C1 segment of cervical spinal cord (tissue), 14 donors: Measurements from ENCODE around the gene ZWILCH.
"Not testable (repeated sequence)": the region's sequence is repeated elsewhere in the genome, so short reads cannot be mapped to it uniquely, and the experiment has no call there.

Experiments used
- DNase-seq, 14 donors: peaks; one replicate each; lab custom pipeline; 2025; lab: John Stamatoyannopoulos, UW

ZWILCH gene

GRCh38 chr15:66486887-66487286, 18.2 kb upstream of the ZWILCH start:
- no peak for DNase-seq

DNA sequence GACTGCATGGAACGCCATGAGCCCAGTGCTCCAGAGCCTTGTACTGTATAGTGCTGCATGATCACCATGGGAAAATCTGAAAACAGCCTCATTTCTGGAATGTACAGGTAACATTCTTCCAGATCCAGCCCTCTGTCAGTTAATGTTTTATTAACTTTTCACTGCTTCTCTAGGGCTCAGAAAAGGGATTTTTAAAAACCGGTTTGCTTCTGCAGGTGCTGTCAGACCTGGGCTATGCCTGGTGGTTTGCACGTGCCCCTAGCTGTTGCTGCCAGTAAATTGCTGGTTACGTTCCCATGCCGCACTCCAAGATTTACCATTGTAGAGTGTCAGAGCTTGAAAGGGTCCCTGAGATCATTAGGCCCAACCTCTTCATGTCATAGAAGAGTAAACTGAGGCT, 16.6 kb upstream of the ZWILCH start:
- DNase-seq: no peak

DNA sequence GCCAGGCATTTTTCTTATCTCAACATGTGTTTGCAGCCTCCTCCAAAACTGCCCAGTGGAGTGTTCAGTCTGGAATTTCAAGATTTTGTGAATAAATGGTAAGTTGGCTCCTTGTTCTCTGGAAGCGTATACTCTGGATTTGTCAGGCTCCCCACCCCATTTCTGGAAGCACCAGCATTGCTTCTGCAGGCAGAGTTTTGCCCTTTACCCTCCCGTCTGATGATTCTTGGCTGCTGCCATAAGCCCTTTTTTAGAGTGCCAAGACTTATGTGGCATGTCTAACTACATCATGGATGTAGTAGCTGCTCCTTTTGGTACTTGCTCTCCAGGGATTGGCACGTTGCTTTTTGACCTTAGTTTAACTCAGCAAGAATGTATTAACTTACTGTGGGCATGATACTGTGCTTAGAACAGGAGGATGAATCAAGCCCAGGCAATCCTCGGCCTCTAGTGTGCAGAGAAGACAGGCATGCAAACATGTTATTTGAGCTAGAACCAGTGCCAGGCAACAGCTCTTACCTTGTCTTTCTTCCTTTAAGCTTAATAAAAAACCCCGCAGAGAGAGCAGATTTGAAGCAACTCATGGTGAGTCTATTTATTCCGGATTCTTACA, 15.8 kb upstream of the ZWILCH start:
- no peak for DNase-seq

GRCh38 chr15:66491846-66492245, 13.3 kb upstream of the ZWILCH start:
- DNase-seq: no peak

- DNase-seq: no peak
Observed at GRCh38 chr15:66494262-66494661, 10.9 kb upstream of the ZWILCH start.

- peak in 1 of 14 donors; percentile 36 for DNase-seq
Observed at GRCh38 chr15:66496951-66497501, 8.1 kb upstream of the ZWILCH start.

GRCh38 chr15:66497502-66498455, 7.3 kb upstream of the ZWILCH start, which contains the start of gene SNAPC5:
TSS of gene SNAPC5 (minus strand) at chr15:66497762. CDS start at chr15:66497731, 31 bp downstream.
- DNase-seq: peak; percentile 68 to 94 (median 88)

GRCh38 chr15:66498501-66499386, 6.4 kb upstream of the ZWILCH start:
- no peak for DNase-seq

DNA sequence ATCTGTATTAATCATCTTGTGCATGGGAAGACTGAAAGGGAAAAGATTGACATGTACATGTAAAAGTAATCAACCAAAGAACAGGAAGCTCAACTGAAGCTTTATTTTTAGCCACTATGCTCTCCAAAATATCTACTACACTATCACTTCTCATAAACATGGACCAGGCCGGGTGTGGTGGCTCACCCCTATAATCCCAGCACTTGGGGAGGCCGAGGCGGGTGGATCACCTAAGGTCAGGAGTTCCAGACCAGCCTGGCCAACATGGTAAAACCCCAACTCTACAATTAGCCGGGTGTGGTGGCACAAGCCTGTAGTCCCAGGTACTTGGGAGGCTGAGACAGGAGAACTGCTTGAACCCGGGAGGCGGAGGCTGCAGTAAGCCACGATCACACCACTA, 4.8 kb upstream of the ZWILCH start:
- DNase-seq: not testable (repeated sequence)

DNA sequence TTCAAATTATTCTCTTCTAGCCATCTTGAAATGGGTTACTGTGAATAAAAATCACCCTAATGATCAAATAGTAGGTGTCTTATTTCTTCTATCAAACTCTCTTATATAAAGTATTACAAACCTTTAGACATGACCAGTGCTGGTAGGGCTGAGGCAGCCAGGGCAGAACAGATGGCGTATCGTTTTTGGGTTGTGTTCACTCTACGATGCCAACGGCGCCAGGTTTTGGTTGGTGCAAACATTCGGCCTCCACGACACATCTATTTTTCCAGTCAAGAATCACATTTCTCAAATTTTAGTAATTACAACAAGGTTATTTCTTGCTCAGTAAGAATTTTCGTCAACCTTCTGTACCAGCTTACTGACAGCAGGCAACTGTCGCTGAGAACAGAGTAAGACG, 2.6 kb upstream of the ZWILCH start:
- peak in 1 of 14 donors; percentile 33 for DNase-seq

DNA sequence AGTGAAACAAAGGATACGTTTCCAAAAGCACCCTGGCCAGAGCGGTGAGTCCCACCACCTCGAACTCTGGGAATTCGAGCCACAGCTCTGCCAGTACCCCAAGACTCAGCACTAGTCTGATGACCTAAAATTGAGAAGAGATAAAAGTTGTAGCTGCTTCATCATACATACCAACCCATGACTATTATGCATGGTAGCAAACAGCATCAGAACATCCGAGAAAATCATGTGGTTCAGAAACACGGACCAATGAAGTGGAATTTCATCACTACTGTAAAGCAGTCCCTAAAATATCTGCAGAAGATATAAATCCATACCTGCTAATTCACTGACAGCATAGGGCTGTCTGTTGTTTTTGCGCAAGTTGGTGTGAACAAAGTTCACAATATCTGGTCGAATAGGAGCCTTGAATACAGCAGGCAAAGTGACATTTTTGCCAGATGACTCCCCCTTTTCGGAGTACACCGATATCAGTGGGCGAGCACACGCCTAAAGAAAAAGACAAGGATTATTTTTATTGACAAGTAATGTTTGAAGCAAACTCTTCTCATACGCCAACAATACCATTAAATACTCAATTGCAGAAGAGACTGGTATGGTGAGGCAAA, 2.0 kb upstream of the ZWILCH start:
- not testable (repeated sequence) for DNase-seq

DNA sequence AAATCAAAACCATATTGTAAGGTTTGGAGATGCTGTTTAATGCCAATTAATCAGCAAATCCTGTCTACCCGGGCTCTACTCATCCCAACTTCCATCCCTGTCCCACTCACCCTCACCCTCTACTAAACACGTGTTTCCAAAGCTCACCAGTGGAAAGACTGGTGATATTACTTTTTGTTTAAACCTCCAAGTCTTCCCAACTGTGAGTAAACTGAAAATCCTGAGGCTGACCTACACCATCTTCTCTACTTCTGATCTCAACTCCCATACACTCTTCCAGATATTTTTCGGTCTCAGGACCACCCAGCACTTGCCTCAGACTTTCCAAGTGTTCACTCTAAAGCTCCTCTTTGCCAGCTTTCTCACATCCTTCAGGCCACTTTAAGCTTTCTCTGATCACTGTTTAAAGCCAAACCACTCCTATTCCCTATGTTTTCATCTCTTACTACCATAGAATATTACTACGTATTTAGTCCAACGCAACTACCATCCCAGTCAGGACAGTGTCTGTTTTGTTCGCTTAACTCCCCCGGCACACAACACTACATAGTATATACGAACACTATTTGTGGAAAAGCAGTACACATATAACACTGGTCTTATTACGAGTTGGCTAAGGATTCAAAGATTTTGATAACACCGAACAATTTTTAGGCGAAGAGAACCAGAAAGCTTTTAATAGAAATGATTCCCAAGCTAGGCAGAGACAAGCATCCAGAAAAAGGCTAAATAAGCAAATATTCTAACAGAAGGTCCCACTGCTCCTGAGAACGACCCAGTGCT, 1.2 kb upstream of the ZWILCH start:
- no peak for DNase-seq

DNA sequence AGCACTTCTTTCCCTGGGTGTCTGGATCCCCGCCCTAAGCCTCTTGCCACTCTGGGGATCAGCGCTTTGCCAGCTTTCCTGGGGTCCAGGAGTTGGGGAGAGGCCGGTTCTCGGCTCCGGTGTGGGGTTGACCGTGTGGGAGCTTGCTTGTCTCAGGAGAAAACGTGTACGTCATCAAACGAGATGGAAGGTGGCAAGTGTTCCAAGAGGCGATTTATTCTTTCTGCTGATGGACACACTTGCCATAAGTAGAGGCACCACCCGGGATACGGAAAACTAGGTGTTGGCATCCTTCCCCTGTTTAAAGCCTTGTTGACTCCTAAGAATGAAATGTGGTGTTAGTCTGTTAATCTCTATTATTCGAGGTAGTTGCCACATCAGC, 295 bp downstream of the ZWILCH start:
- no peak for DNase-seq

DNA sequence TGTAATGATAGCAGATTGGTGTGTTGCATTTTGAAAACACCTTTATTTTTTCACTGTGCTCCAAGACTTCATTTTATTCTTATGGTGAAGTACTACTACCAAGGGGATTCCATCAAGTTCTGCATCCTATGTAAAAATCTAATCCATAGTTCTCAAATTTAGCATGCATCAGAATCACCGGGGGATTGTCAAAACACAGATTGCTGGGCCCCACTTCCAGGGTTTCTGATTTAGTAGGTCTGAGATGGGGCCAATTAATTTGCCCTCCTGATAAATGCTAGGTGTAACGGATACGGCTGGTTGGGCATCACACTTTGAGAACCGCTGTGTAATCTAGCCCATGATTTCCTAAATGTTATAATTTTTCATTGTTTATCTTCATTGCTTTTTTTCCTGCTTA, 692 bp downstream of the ZWILCH start:
- DNase-seq: no peak

DNA sequence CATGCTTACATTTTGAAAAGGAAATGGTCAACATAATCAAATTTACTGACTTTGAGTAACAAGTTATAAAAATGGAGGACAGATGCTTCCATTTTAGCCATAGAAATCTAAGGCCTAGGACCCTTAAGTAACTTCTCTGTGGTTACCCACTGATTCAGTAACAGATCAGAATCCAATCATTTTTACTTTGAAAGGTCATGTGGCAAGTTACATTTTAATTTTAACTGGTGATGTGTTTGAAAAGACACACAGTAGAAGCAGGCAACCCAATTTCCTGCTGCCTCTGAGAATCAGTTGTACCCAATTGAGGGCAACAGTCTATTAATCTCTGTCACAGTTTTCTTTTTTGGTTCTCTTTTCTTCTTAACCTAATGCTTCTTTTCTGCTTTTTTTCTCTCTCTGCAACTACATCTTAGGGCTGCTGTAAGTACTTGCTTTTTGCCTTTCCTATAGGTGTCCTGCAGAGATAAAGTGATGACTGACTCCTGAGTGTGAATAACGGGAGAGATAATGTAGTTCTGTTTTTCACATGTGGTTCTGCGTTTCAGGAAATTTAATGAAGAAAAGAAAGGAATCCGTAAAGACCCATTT, 3.3 kb downstream of the ZWILCH start:
- DNase-seq: no peak

DNA sequence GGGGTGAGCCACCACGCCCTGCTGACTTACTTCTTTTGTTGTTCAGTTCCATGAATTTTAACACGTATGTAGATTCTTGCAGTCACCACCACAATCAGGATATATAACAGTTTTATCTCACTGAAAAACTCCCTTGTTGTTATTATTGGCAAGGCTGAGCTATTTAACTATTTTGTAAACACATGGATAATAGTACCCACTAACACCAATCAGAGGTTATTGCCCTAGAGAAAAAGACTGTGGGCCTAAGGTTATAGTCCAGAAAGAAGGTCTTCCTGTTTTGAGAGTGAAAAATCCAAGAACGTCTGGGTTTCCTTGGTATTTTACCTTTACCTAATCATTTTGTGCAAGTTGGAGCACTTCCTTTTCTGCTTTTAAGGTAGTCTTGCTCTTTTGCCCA, 9.5 kb downstream of the ZWILCH start:
- no peak for DNase-seq

GRCh38 chr15:66515901-66516322, 10.8 kb downstream of the ZWILCH start:
- no peak for DNase-seq

DNA sequence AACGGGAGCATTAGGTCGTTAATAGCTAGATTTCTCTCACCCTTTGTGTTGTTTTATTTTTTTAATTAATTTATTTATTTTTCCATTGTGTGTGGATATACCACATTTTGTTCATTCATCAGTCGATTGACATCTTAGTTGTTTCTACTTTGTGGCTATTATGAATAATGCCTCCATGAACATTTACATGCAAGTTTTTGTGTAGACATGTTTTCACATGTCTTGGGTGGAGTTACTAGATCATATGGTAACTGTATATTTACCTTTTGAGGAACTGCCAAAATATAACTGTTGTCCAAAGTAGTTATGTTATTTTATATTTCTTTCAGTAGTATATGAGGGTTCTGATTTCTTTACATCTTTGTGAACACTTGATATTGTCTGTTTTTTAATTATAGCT, 18.8 kb downstream of the ZWILCH start:
- DNase-seq: no peak

GRCh38 chr15:66524838-66525237, 19.7 kb downstream of the ZWILCH start:
- no peak for DNase-seq

GRCh38 chr15:66535056-66535455, 29.9 kb downstream of the ZWILCH start:
- DNase-seq: no peak
